ENCODE results near the gene TIMM10. TPM values are rescaled to one million over a fixed set of nuclear protein-coding genes. Genes with fewer than 3 reads are reported as not detected.

The TIMM10 gene
- total RNA-seq, 1 experiment from 2014 or later = 48.0 TPM

- H3K9ac ChIP-seq (ENCODE audit: low read length) = no peak overlapping the region
Measured at GRCh38 chr11:57490456-57491248, 39.9 kb downstream of the TIMM10 start.

GRCh38 chr11:57487920-57488659 lies 42.5 kb downstream of the TIMM10 start:
- Histone ChIP-seq H3K4me2 (ENCODE audit: low read depth, low read length, poor library complexity, severe bottlenecking) (no peak overlapping the region), H3K27ac (ENCODE audit: low read length) (no peak overlapping the region), H3K36me3 (ENCODE audit: insufficient read depth, low read length) (peaks cover 66% of the 10 kb centered on the region), H3K27me3 (ENCODE audit: low read length) (no peaks in the 10 kb centered on the region), H3K9ac (ENCODE audit: low read length) (no peak overlapping the region), H3K79me2 (ENCODE audit: low read length) (no peaks in the 10 kb centered on the region), H2AFZ (ENCODE audit: low read length) (no peak overlapping the region), H3K9me3 (ENCODE audit: low read length) (no peaks in the 10 kb centered on the region), H3K4me3 (ENCODE audit: low read length) (no peak overlapping the region), H3K9me2 (replicated peaks; ENCODE audit: insufficient read depth, low read length) (no peaks in the 10 kb centered on the region), H4K20me1 (ENCODE audit: insufficient read depth, low read depth, low read length) (no peaks in the 10 kb centered on the region; the same call in 1 of the 2 replicates), H3K4me1 (ENCODE audit: low read length) (peaks cover 24% of the 10 kb centered on the region)
- no peak for DNase-seq

More at GRCh38 chr11:57490456-57491248, 39.9 kb downstream of the TIMM10 start:
- DNase-seq = no peak
- H3K27ac ChIP-seq (ENCODE audit: low read length) = no peak overlapping the region
- H3K27me3 ChIP-seq (ENCODE audit: low read length) = no peaks in the 10 kb centered on the region
- no peak overlapping the region for H3K4me2 ChIP-seq (ENCODE audit: low read depth, low read length, poor library complexity, severe bottlenecking)
- no peak overlapping the region for H3K4me3 ChIP-seq (ENCODE audit: low read length)
- H2AFZ ChIP-seq (ENCODE audit: low read length) = no peak overlapping the region
- H4K20me1 ChIP-seq (ENCODE audit: insufficient read depth, low read depth, low read length) = no peaks in the 10 kb centered on the region; the same call in 1 of the 2 replicates
- H3K79me2 ChIP-seq (ENCODE audit: low read length) = no peaks in the 10 kb centered on the region
- no peaks in the 10 kb centered on the region for H3K9me3 ChIP-seq (ENCODE audit: low read length)
- H3K36me3 ChIP-seq (ENCODE audit: insufficient read depth, low read length) = peaks cover 41% of the 10 kb centered on the region
- H3K9me2 ChIP-seq (replicated peaks; ENCODE audit: insufficient read depth, low read length) = no peaks in the 10 kb centered on the region
- peaks cover 5% of the 10 kb centered on the region for H3K4me1 ChIP-seq (ENCODE audit: low read length)

- no peak for DNase-seq
- H3K79me2 ChIP-seq (ENCODE audit: low read length) = no peaks in the 10 kb centered on the region
- no peaks in the 10 kb centered on the region for H3K9me2 ChIP-seq (replicated peaks; ENCODE audit: insufficient read depth, low read length)
- H3K9ac ChIP-seq (ENCODE audit: low read length) = no peak overlapping the region
- peaks cover 24% of the 10 kb centered on the region for H3K4me1 ChIP-seq (ENCODE audit: low read length)
- no peaks in the 10 kb centered on the region for H3K27me3 ChIP-seq (ENCODE audit: low read length)
- no peaks in the 10 kb centered on the region for H3K9me3 ChIP-seq (ENCODE audit: low read length)
- no peak overlapping the region for H3K4me2 ChIP-seq (ENCODE audit: low read depth, low read length, poor library complexity, severe bottlenecking)
- no peak overlapping the region for H2AFZ ChIP-seq (ENCODE audit: low read length)
- H4K20me1 ChIP-seq (ENCODE audit: insufficient read depth, low read depth, low read length) = peaks cover 1% of the 10 kb centered on the region; the same call in 1 of the 2 replicates
- no peak overlapping the region for H3K27ac ChIP-seq (ENCODE audit: low read length)
- H3K36me3 ChIP-seq (ENCODE audit: insufficient read depth, low read length) = peaks cover 66% of the 10 kb centered on the region
- H3K4me3 ChIP-seq (ENCODE audit: low read length) = no peak overlapping the region
Measured at GRCh38 chr11:57487021-57487778, 43.4 kb downstream of the TIMM10 start.

GRCh38 chr11:57485217-57485990 lies 45.1 kb downstream of the TIMM10 start:
- no peaks in the 10 kb centered on the region for H3K9me2 ChIP-seq (replicated peaks; ENCODE audit: insufficient read depth, low read length)
- peaks cover 51% of the 10 kb centered on the region for H3K36me3 ChIP-seq (ENCODE audit: insufficient read depth, low read length)
- no peak overlapping the region for H3K4me2 ChIP-seq (ENCODE audit: low read depth, low read length, poor library complexity, severe bottlenecking)
- H3K27me3 ChIP-seq (ENCODE audit: low read length) = no peaks in the 10 kb centered on the region
- H4K20me1 ChIP-seq (ENCODE audit: insufficient read depth, low read depth, low read length) = peaks cover 6% of the 10 kb centered on the region; the same call in 1 of the 2 replicates
- H3K79me2 ChIP-seq (ENCODE audit: low read length) = no peaks in the 10 kb centered on the region
- peaks cover 24% of the 10 kb centered on the region for H3K4me1 ChIP-seq (ENCODE audit: low read length)
- H3K9ac ChIP-seq (ENCODE audit: low read length) = no peak overlapping the region
- no peaks in the 10 kb centered on the region for H3K9me3 ChIP-seq (ENCODE audit: low read length)
- no peak overlapping the region for H2AFZ ChIP-seq (ENCODE audit: low read length)
- H3K27ac ChIP-seq (ENCODE audit: low read length) = no peak overlapping the region
- DNase-seq = no peak
- no peak overlapping the region for H3K4me3 ChIP-seq (ENCODE audit: low read length)

GRCh38 chr11:57484141-57484710 lies 46.3 kb downstream of the TIMM10 start:
- Histone ChIP-seq H4K20me1 (ENCODE audit: insufficient read depth, low read depth, low read length) (peaks cover 11% of the 10 kb centered on the region; the same call in 1 of the 2 replicates), H3K9ac (ENCODE audit: low read length) (peak overlapping the region; percentile 32; the same call in 1 of the 2 replicates), H2AFZ (ENCODE audit: low read length) (no peak overlapping the region), H3K27ac (ENCODE audit: low read length) (no peak overlapping the region), H3K9me2 (replicated peaks; ENCODE audit: insufficient read depth, low read length) (no peaks in the 10 kb centered on the region), H3K79me2 (ENCODE audit: low read length) (no peaks in the 10 kb centered on the region), H3K4me2 (ENCODE audit: low read depth, low read length, poor library complexity, severe bottlenecking) (peak overlapping the region; percentile 17), H3K9me3 (ENCODE audit: low read length) (no peaks in the 10 kb centered on the region), H3K4me3 (ENCODE audit: low read length) (no peak overlapping the region), H3K36me3 (ENCODE audit: insufficient read depth, low read length) (peaks cover 43% of the 10 kb centered on the region), H3K4me1 (ENCODE audit: low read length) (peaks cover 32% of the 10 kb centered on the region), H3K27me3 (ENCODE audit: low read length) (no peaks in the 10 kb centered on the region)
- peak; percentile 66 for DNase-seq

- peaks cover 32% of the 10 kb centered on the region for H3K4me1 ChIP-seq (ENCODE audit: low read length)
Measured at GRCh38 chr11:57483562-57483918, 47.0 kb downstream of the TIMM10 start.

GRCh38 chr11:57482782-57483561 lies 47.6 kb downstream of the TIMM10 start:
- Histone ChIP-seq H3K36me3 (ENCODE audit: insufficient read depth, low read length) (peaks cover 37% of the 10 kb centered on the region), H3K4me2 (ENCODE audit: low read depth, low read length, poor library complexity, severe bottlenecking) (no peak overlapping the region), H3K27ac (ENCODE audit: low read length) (no peak overlapping the region), H3K4me1 (ENCODE audit: low read length) (peaks cover 32% of the 10 kb centered on the region), H3K27me3 (ENCODE audit: low read length) (no peaks in the 10 kb centered on the region), H4K20me1 (ENCODE audit: insufficient read depth, low read depth, low read length) (peaks cover 12% of the 10 kb centered on the region; the same call in 1 of the 2 replicates), H3K4me3 (ENCODE audit: low read length) (no peak overlapping the region), H3K9ac (ENCODE audit: low read length) (no peak overlapping the region), H3K79me2 (ENCODE audit: low read length) (no peaks in the 10 kb centered on the region), H2AFZ (ENCODE audit: low read length) (no peak overlapping the region), H3K9me2 (replicated peaks; ENCODE audit: insufficient read depth, low read length) (no peaks in the 10 kb centered on the region), H3K9me3 (ENCODE audit: low read length) (no peaks in the 10 kb centered on the region)
- no peak for DNase-seq

More at GRCh38 chr11:57483562-57483918, 47.0 kb downstream of the TIMM10 start:
- peaks cover 38% of the 10 kb centered on the region for H3K36me3 ChIP-seq (ENCODE audit: insufficient read depth, low read length)
- no peak overlapping the region for H2AFZ ChIP-seq (ENCODE audit: low read length)
- no peaks in the 10 kb centered on the region for H3K79me2 ChIP-seq (ENCODE audit: low read length)
- H3K27me3 ChIP-seq (ENCODE audit: low read length) = no peaks in the 10 kb centered on the region
- DNase-seq = no peak
- H3K9me2 ChIP-seq (replicated peaks; ENCODE audit: insufficient read depth, low read length) = no peaks in the 10 kb centered on the region
- H3K27ac ChIP-seq (ENCODE audit: low read length) = no peak overlapping the region
- H3K9ac ChIP-seq (ENCODE audit: low read length) = no peak overlapping the region
- peaks cover 12% of the 10 kb centered on the region; the same call in 1 of the 2 replicates for H4K20me1 ChIP-seq (ENCODE audit: insufficient read depth, low read depth, low read length)
- no peaks in the 10 kb centered on the region for H3K9me3 ChIP-seq (ENCODE audit: low read length)
- H3K4me2 ChIP-seq (ENCODE audit: low read depth, low read length, poor library complexity, severe bottlenecking) = no peak overlapping the region
- no peak overlapping the region for H3K4me3 ChIP-seq (ENCODE audit: low read length)
